HS-5 (cell line): ENCODE data around the gene NPC1L1.
"Not testable (repeated sequence)": the region's sequence is repeated elsewhere in the genome, so short reads cannot be mapped to it uniquely, and the experiment has no call there.

Source experiments
- DNase-seq: peaks from one replicate; pipeline ENCODE4 v3.0.0-alpha.2; 2012; ENCODE audit warnings: low read depth

NPC1L1 gene

DNA sequence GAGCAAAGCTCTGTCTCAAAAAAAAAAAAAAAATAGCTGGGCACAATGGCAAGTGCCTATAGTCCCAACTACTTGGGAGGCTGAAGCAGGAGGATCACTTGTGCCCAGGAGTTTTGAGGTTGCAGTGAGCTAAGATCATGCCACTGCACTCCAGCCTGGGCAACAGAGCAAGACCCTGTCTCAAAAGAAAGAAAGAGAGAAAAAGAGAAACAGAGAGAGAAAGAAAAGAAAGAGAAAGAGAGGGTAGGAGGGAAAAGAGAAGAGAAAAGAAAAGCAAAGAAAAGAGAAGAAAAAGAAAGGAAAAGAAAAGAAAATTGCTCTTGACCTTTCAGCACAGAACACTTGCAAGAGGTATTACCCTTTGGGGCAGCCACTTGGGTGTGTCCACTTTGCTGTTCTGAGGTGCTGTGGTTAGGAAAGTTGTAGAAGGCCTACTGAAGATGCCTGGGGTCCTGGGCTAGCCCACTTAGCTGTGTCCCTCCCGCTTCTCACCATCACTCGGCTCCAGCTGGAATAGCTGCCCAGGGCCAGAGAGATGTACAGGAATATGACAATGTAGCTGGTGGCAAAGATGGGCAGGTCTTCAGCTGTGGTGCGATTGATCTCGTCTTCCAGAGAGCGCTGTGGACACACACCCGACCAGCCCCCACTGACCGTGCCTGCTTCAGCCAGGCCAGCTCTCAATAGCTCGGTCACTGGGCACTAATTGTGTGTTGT lies 5.6 kb downstream of the NPC1L1 start:
- DNase-seq = no peak

DNA sequence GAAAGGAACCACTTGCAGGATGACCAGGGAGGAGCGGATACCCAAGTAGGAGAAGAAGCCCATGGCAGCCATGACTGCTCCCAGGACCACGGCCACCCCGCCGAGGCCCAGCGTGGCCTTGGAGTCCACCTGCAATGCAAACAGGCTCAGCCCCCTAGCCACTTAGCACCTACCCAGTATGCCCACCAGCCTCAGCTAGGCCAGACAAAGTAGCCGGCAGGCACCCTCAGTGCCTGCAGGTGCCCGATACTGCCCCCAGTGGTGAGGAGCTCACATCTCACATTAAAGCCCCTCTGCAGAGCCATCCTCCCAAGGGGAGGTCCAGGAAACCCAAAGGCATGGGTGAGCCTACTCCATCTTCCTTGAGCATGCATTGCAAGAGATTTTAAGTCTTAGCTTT lies 6.6 kb downstream of the NPC1L1 start:
- no peak for DNase-seq

DNA sequence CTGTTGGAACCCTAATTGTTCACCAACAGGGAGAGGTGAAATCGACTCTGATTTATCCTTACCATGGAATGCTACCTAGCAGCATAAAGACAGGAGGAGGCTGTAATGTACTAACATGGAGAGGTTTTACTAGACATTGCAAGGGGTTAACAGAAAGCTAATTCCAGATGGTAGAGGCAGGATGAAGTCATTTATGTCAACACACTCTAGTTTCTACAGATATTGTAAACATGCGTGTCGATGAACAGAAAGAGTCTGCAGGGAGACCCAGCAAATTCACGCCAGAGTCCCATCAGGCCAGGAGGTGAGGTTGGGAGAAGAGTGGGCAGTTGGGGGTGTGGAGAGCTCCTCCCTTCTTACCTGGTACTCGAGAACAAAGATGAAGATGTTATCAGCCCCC lies 7.0 kb downstream of the NPC1L1 start:
- DNase-seq = no peak

DNA sequence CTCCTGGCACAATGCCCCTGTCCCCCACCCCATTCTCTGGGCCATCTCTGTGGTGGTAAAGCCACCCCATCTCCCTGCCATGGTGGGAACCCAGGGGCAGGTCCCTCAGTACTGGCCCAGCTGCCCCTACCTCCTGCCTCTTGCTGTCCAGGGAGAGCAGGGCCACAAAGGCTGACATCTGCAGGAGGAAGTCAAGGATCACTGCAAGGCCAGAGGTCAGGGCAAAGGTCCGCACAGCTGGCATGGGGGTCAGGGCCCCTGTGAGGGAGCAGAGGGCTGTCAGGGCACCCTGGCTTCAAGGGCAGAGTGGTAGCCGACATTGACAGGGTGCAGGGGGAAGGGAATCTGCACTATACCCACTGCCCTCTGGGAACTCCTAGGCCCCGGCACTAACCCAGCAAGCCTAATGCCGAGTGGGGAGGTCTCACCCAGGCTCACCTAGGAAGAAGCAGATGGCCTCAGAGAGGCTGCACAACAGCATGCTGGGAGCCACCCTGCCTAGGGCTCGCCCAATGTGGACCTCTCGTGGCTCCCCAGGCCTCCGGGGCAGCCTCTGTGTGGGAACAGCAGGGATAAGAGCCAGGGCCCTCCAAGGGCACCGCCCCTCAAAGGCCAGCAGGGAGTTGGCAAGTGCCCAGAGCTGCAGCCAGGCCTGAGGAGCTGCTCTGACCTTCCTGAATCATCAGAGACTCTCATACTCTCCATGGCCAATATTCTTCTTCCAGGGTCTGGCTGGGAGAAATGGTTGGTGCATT lies 7.7 kb downstream of the NPC1L1 start:
- no peak for DNase-seq

DNA sequence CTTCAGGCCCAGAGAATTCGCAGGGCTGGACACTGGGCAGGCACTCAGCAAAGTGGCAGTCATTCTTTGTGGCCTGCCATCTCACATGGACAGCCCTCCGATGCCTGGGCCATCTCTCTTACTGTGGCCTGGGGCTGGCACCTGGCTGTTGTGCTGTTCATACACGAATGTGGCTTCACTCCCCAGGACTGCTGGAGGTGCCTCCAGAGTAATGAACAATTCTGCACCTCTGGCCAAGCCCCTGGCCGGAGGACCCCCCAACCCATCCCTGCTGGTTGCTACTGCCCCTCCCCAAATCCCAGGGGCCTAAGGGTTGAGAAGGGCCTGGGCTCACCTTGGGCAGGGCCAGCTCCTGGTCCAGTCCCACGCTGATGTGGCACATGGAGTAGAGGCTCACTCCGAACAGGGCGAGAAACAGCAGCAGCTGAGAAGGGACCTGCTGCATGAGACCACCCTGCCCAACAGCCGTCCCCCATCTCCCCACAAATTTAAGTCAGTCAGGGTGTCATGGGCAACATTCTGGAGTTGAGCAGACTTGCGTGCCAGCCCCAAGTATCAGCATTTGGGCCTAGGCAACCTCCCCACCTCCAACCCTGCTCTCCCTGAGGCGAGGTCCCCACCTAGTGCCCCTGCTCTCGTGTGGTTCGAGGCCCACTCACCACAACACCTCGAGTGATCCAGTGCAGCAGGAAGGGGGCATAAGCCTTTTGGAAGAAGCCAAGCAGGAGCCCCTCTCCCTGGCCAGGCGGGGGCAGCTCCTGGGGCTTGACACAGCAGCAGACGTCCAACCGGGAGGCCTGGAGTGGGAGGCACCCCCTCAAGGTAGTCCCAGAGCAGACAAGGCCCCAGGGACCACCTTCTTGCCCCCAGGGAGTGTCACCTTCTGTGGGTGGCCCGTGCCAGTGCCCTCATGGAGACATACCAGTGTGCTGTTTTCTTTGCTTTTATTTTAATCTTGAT lies 9.4 kb downstream of the NPC1L1 start:
- no peak for DNase-seq

DNA sequence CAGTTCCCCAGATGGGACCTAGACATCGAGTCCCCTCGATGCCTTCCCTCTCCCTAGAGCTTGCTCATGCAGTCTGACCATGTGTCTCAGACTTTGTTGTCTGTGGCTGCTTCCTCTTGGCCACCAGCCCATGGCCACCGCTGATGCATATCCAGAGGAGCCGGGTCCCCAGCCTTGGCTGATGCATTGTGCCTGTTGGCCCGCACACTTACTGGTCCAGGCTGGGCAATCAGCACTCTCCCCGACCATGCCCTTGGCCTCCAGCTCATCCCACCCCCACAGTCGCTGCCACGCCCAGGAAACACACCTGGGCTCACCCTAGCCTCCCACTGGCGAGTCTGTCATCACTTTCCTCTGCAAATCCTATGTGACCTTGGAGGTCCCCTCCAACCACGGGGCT lies 10.1 kb downstream of the NPC1L1 start:
- DNase-seq = no peak

- no peak for DNase-seq
Observed at GRCh38 chr7:44524811-44525388, 16.2 kb downstream of the NPC1L1 start.

DNA sequence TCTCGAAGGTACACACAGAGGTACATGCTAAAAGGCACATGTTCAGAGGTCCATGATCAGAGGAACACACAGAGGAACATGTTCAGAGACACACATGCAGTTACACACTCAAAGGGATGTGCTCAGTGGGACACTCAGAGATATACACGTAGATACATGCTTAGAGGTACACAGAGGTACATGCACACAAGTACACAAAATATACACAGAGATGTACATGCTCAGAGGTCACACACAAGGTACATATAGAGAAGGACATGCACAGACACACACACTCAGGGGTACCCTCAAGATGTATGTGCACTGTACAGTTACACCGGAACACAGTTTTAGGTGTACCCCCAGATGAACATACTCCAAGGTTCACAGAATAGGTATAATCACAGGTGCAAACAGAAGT lies 18.8 kb downstream of the NPC1L1 start:
- no peak for DNase-seq

DNA sequence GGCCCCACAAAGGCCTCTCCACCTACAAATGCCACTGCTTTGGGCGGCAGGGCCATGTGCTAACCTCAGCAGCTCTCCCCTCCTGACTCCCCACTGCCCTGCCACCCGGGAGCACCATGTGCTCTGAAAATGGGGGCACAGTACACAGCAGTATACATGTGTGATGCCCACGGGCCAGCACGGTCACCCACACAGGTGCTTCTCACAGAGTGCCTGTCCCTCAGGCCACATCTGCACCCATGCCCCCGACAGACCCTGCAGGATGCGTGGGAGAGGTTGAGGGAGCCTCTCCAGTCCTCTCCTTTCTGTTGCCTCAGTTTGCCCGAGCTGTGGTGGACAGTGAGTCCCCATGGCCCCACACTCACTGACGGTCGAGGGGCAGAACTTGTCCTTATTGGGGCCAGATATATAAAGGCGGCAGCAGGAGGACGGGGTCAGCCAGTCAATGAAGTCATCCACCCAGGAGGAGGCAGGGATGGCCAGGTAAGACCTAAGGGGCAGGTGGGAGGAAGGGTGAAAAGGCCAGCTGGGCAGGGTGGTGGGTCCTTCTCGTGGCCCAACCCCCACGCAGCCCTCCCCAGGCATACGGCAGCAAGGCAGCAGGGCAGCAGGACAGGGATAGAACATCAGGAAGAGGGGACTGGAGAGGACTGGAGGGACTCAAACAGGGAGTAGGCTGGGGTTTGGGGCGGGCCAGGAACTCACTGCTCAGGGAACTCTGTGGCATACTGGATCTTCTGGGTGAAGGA lies 19.6 kb downstream of the NPC1L1 start:
- no peak for DNase-seq

DNA sequence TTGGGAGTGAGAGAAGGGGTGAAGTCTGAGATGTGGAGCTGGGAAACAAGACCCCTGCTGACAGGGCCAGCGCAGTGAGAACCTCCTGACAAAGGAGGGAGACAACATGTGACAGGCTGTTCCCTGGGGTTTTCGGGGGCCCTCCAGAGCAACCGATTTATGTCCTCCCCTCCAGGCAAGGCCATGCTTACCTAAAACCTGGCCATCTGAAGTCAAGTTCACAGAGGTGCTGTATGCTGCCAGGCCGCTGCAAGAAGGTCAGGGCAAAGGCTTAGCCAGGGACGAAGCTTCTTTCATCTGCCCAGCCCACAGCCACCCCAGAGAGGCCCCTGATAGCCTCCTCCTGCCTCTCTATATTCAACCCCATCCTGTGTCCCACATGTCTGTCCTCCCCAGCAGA lies 20.6 kb downstream of the NPC1L1 start:
- DNase-seq = no peak

DNA sequence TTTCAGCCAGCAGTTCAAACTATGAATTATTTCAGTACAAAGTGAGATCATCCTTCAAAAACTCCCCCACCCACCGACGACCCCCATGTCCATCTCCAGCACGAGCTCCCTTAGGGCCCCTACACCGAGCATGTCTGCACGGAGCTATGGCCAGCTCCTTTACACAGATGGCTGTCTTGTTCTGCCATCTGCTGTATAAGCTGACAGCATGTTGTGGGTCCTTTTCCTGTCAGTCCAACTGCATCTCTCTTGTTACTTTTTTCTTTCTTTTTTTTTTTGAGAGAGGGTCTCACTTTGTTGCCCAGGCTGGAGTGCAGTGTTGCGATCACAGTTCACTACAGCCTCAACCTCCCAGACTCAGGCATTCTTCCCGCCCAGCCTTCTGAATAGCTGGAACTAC lies 21.6 kb downstream of the NPC1L1 start:
- DNase-seq = no peak

DNA sequence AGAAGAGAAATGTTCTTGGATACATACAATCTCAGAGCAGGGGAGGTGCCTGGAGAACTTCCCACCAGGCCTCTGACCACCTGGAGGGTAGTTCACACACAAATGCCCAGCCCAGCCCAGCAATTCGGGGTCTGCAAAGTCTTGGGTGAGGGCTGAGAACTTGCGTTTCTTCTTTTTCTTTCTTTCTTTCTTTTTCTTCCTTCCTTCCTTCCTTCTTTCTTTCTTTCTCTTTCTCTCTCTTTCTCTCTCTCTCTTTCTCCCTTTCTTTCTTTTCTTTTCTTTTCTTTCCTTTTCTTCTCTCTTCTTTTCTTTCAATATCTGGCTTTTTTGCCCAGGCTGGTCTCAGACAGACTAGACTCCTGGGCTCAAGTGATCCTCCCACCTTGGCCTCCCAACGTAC lies 22.4 kb downstream of the NPC1L1 start:
- no peak for DNase-seq

DNA sequence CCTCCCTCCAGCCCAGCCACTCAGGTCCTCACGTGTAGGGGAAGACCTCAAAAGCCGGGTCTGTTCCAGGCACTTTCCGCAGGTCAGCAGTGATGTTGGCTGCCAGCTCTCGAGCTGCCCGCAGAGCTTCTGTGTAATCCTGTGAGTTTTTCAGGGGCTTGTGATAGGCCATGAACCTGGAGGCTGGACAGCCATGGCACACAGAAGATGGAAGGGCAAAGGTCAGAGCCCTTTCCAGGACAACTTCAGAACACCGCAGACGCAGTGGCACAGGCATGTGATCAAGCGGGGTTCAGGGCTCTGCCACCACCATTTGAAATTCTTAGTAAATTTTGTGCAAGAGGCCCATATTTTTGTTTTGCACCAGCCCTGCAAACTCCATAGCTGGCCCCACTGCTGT lies 24.0 kb downstream of the NPC1L1 start:
- DNase-seq = no peak

DNA sequence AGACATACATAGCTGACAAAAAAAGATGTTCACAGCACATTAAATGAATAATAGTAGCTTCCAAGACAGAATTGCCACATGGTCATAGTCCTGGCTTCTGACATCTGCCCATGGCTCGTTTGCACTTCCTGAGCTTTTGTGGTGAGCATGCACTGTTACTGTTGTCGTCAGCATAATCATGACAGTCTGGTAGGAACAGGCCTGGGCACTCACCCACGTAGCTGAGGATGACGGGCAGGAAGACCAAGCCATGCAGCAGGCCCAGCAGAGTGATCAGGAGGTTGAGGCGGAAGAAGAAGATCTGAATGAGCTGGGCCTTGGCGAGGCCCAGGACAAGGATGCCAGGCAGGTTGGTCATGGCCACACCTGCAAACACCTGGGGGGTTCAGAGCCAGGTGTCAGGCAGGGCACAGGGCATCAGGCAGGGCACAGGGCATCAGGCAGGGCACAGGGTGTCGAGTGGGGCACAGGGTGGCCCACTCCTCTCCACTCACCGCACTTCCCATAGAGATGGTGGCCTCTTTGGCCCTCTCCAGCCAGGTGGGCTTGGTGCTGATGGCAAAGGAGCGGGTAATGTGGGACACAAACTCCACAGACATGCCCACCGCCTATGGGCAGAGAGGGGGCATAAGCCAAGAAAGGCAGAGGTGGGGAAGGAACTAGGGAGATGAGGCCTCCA lies 25.4 kb downstream of the NPC1L1 start:
- DNase-seq = no peak

- no peak for DNase-seq
Observed at GRCh38 chr7:44512736-44513135, 28.4 kb downstream of the NPC1L1 start.

GRCh38 chr7:44511863-44512468 lies 29.2 kb downstream of the NPC1L1 start:
- DNase-seq = no peak

DNA sequence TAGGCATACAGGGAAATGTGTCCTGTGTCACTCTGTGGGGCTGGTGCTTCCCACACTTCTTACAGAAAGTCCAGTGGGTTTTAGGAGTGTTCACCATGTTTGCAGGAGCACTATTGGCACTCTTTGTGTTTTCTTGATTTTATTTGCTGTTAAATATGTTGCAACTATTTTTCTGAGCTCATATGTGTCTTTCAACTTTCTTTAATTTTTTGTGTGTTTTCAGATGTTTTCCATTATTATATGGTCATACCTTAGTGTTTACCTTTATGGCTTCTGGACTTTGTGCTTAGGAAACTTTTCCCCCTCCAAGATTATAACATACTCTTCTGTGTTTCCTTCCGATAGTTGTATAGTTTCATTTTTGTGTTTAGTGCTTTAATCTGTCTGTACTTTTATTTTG lies 29.9 kb downstream of the NPC1L1 start:
- DNase-seq = no peak

DNA sequence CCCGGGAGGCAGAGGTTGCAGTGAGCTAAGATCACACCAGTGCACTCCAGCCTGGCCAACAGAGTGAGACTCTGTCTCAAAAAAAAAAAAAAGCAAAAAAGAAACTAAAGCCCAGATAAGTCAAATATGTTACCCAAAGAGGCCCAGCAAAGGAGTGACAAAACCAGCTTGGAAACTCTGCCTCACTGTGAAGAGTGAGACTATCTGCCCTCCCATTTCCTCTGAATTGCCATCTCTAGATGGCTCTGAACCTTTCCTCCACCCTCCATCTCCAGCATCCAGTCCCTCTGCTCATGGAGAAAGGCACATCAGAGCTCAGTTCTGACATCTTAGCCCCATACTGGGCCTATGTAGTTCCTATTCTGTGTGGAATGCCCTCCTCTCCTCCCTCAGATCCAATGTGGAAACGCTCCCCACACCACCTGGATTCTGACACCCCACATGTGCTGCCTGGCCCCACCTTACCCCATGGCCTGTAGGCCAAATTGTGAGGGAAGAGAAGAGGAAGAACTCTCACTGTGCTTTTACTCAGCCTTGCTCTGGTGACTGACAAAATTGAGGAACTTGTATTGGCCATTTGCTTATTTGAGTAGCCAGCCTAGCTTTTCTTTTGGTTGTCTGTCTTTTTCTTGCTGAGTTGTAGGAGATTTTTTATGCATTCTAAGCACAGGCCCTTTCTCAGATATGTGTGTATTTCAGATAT lies 32.7 kb downstream of the NPC1L1 start:
- no peak for DNase-seq

DNA sequence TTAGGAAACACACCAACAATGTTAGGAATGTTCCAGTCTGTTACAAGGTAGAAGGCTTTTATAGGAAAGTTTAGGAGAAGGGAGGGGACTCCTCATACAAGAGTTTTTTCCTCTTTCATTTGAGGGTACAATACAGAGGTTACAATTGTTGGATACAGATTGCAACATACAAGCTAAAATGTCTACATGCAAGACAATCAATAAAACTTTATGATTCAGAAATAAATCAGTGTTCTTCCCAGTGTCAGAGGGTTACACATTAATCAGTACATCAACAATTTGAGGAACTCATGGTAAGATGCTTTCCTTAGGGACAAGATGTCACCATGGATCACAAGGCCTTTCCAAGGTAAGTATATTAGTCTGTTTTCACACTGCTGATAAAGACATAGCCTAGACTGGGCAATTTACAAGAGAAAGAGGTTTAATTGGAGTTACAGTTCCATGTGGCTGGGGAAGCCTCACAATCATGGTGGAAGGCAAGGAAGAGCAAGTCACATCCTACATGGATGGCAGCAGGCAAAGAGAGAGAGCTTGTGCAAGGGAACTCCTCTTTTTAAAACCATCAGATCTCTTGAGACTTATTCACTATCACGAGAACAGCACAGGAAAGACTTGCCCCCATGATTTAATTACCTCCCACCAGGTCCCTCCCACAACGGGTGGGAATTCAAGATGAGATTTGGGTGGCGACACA lies 34.4 kb downstream of the NPC1L1 start:
- DNase-seq = not testable (repeated sequence)
